Hindlimb muscle (tissue), 1 donor: Measurements from ENCODE around the gene FCGR1A. TPM values are rescaled to one million over a fixed set of nuclear protein-coding genes. Genes with fewer than 3 reads are reported as not detected.
"Not testable (repeated sequence)": the region's sequence is repeated elsewhere in the genome, so short reads cannot be mapped to it uniquely, and the experiment has no call there.

Source experiments
- DNase-seq: peaks from one replicate; pipeline ENCODE4 v3.0.0-alpha.2; 2013
- polyA plus RNA-seq: library from polyadenylated mRNA; unstranded; fragments of 120-200 nt; gene quantifications from one replicate; pipeline ENCODE4 v1.2.1, GENCODE V29; 2013; ENCODE audit not compliant: insufficient read length

FCGR1A gene
- 3.0 TPM for polyA plus RNA-seq

DNA sequence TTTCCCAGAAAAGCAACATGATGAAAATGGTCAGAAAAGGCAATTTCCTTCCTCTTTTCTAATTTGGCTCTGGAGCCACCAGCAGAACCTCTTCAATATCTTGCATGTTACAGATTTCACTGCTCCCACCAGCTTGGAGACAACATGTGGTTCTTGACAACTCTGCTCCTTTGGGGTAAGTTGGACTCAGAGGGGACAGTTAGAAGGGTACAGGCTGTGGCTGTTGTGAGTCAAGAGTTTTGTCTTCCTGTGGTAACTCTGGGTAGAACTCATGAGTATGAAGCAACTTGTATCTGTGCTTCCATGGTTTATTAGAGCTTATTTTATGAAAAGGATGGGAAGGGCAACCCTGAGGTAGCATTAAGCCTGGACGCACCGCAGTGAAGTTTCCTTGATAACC, at the start of gene FCGR1A:
TSS of gene FCGR1A (plus strand) at position 95 of the 400 bp plus-strand sequence. CDS start at position 145, 50 bp downstream.
- DNase-seq, result not testable (repeated sequence)

DNA sequence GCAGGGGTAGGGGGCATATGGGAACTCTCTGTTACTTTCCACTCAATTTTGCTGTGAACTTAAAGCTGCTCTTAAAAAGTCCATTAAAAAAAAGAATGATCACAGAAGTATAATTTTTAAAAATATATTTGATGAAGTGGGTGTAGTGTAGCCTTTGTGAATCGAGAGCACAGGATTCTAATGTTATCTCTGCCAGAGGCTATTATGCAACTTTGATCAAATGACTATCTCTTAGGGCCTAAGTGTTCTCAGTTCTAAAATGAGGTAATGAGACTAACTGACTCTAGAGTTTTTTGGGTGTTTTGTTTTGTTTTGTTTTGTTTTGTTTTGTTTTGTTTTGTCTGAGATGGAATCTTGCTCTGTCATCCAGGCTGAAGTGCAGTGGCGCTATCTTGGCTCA, 49.7 kb upstream of the FCGR1A start:
- not testable (repeated sequence) for DNase-seq

DNA sequence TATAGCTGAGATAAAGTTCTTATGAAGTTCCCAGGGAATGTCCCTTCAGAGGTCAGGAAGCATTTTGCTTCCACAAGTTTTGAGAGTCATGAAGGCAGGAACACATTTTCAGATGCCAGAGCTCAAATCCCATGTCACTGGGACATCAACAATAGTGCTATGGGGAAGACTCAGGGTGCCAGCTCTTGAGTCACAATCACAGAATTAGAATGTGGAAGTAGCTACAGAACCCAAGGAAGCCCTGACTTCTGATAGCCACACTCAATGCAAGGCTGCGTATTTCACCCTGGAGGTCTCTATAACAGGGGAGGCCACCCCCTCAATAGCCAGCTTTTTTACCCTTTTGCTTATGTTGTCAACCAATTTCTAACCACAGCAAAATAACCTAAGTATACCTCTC, 47.8 kb upstream of the FCGR1A start:
- DNase-seq, result not testable (repeated sequence)

DNA sequence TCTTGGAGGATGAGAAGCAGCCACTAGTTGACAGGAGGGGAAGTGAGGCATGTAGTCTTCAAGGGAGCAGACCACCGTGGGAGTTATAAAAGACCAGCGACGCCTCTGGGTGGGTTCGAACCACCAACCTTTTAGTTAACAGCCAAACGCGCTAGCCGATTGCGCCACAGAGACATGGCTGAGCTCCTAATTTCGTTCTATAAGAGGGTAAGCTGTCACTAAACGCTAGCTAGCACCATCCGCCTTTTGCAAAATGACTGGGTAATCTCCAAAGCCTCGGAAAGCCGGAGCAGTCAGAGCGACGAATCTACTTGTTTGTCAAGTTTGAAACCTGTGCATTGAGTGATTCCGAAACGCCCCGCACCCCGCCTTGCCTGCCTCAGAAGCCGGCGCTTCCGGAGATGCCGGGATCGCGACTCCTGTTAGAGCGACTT, 42.3 kb upstream of the FCGR1A start:
- DNase-seq, result peak; percentile 1

DNA sequence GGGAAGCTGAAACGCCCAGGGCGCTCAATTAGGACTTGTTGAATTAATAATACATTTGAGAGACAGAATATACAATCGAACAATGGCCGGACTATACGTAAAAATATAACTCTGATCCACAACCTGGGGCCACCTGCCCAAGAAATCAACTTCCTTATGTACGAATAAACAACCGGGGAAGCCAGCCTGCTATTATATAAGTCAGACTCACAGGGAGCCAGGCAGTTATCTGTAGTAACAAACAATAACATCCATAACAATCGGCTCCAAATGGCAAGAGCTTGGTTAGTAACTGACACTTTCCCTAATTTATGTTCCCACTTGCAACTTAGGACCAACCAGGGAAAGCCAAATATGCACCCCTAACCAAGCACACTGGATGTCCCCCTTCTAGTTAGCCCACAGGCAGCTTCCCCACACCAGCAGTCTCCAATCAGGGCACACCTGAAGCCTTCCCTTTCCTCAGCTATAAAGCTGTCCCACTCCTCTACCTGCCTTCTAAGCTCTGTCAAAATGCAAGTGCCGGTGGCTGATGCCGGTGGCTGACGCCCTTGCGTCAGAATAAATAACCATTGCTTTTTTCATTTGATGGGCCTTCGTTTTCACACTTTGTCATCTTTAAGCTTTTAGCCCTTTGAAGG, 41.8 kb upstream of the FCGR1A start:
- DNase-seq, result not testable (repeated sequence)

DNA sequence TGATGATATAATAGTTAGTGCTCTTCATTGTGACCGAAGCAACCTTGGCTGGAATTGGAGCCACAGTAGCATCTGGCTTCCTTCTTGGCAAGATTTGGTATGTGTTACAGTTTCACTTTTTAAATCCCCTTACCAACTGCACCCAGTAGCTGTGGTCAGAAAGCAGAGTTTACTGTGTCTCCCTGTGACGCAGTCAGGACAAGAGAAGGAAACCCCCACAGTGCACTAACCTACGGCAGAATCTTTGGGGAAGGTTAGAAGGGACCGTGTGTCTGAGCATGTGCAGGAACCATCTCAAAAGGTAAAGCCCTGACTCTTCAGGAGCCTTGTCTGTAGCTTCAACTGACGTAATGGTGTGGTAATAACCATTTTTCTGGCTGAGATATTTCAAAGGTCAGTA, 40.6 kb upstream of the FCGR1A start:
- DNase-seq, result not testable (repeated sequence)

DNA sequence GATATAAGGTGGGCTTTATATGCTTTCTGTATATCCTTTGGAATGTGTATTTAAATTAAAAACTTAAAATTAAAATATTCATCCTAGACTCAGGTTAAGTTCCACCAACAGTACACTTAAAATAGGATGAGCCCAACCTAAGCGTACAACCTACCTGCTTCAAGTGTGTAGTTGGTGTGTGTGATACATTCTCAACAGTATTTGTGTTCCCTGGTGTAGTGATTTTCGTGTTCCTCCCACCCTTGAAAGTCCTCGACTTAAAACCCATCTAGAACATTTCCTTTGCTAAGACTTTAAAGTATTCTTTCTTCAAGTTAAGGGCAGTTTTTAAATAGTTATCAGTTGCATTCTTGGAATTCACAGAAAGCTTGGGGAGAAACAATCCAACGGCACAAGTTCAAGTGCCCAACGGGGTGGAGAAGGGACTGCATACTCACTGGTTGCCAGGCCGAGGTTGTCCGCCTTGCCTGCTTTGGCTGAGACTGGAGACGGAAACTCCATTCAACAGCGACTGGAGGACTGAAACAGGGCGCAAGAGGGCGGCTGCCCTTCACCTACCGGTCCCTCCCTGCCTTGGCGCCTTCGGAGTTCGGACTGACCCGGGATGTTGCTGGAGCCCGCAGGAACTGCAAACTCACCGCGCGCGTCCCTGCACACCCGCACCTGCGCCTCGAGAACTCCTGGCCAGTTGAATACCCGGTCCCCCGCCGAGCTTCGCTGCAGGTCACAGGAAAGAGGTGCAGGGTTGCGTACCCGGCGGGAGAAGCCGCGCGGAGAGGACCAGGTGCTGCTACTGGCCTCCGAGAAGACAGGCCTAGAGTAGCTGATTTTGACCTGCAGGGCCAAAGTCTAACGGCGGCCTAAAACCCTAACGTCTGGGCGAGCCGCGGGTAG, 35.8 kb upstream of the FCGR1A start:
- DNase-seq, result not testable (repeated sequence)

DNA sequence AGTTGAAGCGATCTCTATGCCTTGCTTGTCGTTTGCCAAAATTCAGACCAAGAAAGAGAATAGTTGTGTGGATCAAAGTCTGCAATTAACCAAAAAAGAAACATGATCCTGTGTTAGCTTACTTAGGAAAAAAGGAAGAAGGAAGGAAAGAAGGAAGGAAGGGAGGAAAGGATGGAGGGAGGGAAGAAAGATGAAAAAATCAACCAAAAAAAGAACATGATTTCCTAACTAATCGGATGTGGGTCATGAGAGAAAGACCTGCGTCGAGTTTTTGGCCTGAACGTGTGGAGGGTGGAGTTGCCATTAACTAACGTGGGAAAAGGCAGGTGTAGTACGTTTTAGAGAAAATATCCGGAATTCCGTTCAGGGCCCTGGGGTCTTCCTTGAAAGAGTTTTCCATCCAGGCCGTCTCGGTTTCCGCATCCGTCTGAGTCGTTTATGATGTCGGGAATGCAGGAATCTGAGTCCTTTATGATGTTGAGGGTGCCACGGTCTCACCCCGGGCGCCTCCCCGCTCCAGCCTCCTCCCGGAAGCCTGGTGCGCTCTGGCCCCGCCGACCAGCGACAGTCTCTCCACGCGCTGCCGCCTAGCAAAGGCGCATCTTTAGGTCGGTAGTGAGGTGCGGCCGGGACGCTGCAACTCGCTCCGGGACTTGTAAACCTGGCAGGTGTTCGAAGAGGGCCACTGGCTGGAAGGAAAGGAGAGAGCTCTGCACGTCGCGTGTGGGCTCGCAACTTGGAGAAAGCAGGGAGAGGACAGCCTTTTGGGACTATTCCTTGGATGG, 34.9 kb upstream of the FCGR1A start:
- not testable (repeated sequence) for DNase-seq

DNA sequence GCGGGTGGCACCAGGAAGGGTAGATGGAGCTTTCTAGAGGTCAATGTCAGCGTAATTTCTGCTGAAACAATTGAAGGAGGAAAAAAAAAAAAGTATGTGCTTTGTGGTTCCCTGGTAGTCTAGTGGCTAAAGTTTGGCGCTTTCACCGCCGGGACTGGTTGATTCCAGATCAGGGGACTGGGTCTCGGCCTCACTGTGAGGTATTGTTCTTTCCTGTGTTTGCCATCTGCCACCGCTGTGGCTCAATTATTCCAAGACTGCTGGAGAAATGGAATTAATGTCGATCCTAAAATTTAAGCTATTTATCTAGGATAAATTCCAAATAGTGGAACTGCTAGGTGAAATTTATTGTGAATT, 34.4 kb upstream of the FCGR1A start:
- not testable (repeated sequence) for DNase-seq

DNA sequence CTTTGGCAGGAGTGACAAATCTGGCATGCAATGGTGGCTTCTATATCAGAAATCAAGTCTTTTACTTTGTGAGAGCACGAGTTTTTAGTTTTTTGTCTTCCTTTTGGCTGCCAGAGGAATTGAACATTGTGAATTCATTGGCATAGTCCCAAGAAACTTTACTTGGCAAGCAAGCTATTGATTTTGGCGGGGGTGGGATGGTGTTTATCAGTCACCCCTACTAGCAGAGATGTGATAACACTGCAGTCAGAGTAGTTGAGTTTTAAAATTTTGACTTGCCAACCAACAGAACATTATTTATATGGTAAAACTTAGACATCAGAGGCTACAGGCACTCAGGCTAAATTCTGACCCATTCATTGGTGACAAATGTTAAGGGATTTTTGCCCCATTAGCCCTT, 31.9 kb upstream of the FCGR1A start:
- not testable (repeated sequence) for DNase-seq

DNA sequence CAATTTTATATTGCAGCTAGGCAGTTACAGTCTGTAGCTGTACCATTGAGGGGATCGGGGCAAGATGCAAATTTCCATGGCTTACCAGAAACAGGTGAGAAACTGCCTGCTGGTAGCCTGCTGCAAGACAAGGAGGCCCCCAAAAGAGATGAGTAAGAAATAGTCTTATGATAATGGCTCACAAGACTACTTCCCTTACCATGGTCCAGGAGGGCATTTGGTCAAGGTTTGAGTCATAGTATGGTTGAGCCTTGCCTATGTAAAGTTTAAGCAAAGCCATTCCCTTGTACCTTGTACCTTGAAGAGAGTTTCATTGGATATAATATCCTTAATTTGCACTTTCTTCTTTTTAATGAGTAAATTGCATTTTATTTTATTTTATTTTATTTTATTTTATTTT, 30.3 kb upstream of the FCGR1A start:
- not testable (repeated sequence) for DNase-seq

DNA sequence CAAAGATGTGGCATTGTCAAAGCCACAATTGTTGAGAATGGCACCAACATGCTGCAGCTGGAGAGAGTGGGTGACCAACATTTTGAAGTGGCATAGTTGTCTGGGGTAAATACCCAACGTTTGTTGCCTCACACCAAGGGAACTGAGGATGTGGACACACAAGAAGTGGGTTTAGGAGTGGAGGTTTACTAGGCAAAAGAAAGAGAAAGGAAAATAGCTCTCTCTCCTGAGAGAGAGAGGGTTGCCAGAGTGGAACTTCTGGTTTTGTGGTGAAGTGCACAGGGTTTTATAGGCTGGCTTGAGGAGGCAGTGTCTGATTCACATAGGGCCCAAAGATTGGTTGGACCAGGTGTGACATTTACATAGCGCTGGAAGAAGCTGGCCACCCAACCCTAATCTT, 29.0 kb upstream of the FCGR1A start:
- DNase-seq, result not testable (repeated sequence)

DNA sequence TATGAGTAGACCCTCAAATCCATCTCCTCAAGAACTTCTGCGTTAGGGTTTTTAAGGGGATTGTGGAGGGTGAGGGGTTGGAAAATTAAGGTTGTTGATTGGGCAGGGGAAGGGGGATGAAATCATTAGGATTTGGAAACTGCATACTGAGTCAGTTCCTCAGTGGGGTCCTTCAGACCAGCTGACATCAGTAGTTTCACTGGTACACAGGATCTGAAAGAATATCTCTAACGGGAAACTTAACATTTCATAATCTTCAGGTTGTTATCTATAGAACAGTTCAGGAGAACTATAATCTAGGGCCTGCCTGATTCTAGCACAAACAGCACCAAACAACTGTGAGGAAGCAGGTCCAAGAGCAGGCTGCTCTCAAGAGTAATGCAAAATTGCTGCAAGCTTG, 27.2 kb upstream of the FCGR1A start:
- not testable (repeated sequence) for DNase-seq

DNA sequence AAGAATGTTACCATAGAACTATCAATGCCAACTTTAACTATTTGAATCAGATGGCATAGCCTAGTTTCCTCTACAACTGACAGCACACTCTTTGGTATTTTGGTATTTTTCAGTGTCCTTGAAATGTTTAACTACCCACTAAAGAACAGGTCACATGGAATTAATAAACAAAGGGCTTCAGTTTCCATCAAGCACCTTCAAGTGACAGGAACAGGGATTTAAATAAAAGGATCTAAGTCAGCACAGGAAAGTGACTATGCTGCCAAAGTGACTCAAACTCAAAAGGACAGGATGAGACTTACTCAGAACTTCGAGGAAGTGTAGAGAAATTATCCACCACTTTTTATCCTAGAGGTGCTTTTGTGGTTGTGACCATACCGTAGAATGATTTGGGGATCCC, 20.2 kb upstream of the FCGR1A start:
- DNase-seq, result not testable (repeated sequence)

DNA sequence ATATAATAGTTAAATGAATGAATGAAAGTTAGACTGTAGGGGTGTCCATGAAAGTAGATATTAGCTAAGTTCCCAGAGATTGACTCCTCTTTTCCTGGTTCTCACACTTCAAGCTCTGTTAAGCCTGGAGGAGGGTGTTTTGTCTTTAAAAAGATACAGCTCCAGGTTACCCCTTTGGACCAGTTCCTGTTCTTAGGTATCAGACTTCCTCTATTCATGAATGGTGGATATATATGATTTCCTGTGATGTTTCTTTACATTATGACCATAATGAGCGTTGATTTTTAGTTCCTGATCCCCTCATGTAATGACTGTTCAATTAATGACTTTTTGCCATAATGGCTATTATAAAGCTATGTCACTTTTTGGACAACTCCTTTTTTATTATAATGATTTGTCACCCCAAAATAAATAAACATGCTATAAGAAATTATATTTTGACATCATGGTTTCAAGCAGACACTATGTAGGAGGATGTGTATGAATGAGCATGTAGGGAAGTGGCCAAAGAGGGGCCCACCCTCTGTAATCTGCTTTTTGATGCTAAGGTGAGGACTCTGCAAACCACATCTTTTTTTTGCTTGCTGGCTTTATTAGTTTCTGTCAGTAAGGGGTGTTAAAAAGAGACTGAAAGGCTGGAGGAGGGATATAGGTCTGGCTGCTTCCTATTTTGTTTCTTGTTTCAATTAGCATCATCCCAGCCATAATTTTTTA, 18.2 kb upstream of the FCGR1A start:
- DNase-seq, result not testable (repeated sequence)

DNA sequence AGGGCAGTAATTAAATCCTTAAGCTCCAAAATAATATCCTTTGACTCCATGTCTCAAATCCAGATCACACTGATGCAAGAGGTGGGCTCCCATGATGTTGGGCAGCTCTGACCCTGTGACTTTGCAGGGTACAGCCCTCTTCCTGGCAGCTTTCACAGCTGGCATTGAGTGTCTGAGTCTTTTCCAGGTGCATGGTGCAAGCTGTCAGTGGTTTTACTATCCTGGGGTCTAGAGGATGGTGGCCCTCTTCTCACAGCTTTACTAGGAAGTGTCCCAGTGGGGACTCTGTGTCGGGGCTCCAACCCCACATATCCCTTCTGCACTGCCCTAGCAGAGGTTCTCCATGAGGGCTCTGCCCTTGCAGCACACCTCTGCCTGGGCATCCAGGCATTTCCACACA, 16.3 kb upstream of the FCGR1A start:
- not testable (repeated sequence) for DNase-seq

DNA sequence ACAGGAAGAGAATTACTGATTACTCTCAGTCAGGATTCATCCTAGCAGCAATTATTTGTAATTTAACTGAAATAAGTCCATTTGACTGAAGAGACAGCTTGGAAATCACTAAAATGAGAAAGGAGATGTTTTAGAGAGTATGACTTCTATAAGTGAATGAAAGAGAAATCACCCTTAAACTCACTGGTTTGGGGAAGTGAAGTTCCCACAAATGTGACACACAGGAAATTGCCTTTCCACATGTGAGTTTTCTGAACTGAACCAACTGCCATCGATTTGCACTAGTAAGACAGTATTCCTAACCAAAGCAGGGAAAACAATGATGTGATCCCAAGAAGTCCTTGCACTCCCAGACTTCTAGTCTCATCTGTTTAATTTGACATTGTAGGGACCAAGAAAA, 13.3 kb upstream of the FCGR1A start:
- DNase-seq, result not testable (repeated sequence)

DNA sequence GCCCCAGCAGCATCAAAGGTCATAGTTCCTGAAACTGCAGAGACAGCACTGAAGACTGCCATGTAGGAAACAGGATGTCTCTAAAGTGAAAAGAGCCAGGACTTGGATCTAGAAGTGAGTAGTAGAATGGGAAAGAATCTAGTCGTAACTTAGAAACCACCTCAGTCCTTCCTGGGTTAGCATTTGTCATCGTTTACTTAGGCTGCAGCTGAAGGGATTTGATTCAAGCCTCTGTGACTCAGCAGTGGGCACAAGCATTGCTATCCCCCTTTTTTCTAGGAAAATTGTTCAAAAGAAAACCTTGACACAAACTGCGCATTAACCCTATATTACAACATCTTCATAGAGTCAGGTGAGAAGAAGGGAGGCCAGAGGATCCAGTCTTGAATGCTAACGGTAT, 11.8 kb upstream of the FCGR1A start:
- not testable (repeated sequence) for DNase-seq

DNA sequence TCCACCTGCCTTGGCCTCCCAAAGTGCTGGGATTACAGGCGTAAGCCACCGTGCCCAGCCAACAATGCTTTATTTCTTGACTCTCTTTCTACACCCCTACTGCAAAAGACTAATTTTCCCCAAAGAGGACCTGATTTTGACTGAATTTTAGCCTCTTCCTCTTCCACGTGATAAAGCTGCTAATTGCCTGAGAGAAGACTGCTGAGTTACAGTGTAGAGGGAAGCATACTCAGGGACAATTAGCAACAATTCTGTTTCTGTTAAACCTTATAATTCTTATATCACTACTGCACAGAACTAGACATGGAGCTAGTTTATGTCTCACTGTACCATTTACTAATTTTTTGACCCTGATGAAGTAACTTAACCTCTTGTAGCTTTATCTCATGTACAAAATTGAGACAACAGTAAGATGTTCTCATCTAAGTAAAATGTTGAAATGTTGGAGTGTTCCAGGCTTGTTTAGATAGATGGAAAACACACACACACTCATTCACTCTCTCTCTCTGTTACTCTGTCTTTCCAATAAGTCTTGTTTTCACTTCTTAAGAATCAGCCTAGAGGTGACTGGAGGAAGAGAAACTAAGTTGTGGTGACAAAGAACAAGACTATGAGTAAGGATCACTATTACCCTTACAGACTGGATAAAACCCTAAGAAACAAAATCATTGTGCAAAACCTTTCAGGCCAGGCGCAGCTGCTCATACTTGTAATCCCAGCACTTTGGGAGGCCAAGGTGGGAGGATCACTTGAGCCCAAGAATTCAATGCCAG, 10.7 kb upstream of the FCGR1A start:
- DNase-seq, result not testable (repeated sequence)

DNA sequence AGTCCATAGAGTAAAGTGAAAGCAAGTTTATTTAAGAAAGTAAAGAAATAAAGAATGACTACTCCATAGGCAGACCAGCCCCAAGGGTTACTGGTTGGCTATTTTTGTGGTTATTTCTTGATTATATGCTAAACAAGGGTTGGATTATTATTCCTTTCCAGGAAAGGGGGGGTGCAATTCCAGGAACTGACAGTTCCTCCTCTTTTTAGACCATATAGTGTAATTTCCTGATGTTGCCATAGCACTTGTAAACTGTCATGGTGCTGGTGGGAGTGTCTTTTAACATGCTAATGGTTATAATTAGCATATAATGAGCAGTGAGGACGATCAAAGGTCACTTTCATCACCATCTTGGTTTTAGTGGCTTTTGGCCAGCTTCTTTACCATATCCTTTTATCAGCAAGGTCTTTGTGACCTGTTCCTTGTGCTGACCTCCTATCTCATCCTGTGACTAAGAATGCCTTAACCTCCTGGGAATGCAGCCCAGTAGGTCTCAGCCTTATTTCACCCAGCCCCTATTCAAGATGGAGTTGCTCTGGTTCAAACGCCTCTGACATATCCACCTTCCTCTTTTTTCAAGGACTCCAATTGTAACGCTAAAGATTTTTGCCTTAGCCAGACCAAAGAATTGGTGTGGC, 6.9 kb upstream of the FCGR1A start:
- peak; percentile 8 for DNase-seq

DNA sequence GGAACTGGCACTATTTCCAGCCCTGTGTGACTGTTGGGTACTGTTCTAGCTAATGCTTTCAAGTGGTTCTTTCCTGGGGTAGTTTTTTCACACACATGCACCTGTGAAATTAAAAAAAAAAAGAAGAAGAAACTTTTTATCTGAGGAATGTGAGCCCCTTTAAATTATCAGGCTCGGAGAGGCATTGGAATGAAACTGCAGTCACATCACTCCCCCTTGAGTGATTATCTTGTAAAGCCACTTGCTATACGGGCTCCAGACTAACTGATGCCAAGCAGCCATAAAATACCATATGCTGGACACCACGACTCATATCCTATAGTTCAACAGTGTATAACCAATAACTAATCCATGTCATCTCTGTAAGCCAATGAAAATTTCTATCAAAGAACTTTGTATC, 5.4 kb upstream of the FCGR1A start:
- DNase-seq, result not testable (repeated sequence)
